HG03025 (cell line): ENCODE measurements around the gene FAM43A.

ENCODE experiments used
- ATAC-seq: cut with Tn5 transposase; IDR thresholded peaks from one replicate; pipeline ENCODE4 v1.9.1; 2021; ENCODE audit warnings: mild to moderate bottlenecking, moderate library complexity; ENCODE audit not compliant: unreplicated experiment, low FRiP score

FAM43A gene

GRCh38 chr3:194705227-194705626, 19.5 kb downstream of the FAM43A start:
- no peak for ATAC-seq

DNA sequence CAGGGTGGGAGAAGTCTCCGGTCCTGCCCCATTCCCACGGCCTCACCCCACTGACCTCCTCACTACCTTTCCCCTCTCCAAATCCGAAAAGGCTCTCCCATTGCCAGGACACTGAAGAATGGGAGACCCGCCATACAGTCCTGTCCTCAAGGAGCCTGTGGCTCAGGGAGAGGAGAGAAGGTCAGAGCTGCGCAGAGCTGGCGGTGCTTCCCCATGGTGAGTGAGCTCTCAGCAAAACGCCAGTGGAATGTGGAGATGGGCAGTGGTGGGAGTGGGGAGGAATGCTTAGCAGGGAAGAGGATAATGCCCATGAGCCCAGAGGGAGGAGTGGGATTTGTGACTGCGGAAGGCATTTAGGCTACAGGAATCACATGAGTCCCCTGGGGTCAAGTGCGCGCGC, 20.1 kb downstream of the FAM43A start:
- ATAC-seq = no peak

GRCh38 chr3:194707147-194707540, 21.5 kb downstream of the FAM43A start:
- no peak for ATAC-seq

GRCh38 chr3:194711286-194711685, 25.6 kb downstream of the FAM43A start:
- no peak for ATAC-seq

GRCh38 chr3:194711913-194712312, 26.2 kb downstream of the FAM43A start:
- ATAC-seq = no peak

- no peak for ATAC-seq
These were observed 27.8 kb downstream of the FAM43A start for GRCh38 chr3:194713299-194714136.

DNA sequence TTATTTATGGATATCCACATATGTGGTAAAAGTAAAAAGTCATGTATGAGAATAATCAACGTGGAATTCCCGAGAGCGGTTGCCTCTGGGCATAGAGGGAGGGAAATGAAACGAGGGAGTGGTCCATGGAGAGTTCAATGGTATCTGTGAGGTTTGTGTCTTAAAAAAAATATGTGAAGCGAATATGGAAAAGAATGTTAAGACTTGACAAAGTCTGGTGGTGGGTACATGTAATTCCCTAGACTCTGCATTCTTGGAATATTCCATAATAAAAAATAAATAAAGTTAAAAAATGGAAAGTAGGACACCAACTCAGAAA, 28.4 kb downstream of the FAM43A start:
- no peak for ATAC-seq

DNA sequence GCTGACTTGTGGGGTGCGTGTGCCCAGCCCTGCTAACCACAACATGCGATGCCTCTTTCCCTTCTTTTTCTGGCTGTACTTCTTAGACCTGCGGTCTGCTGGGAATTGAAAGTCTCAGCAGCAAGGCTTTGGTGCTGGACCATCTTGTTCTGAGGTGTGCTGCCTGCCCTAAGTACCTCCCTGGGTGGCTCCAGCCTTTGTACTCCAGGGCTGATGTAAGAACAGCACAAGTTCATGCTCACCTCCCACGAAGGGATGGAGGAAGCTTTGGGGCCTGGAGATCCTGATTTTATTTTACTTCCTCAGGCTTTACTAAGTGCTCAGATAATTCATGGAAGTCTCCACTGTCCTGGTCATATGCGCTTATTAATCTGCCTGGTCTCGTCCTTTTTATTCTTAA, 28.9 kb downstream of the FAM43A start:
- ATAC-seq = no peak

DNA sequence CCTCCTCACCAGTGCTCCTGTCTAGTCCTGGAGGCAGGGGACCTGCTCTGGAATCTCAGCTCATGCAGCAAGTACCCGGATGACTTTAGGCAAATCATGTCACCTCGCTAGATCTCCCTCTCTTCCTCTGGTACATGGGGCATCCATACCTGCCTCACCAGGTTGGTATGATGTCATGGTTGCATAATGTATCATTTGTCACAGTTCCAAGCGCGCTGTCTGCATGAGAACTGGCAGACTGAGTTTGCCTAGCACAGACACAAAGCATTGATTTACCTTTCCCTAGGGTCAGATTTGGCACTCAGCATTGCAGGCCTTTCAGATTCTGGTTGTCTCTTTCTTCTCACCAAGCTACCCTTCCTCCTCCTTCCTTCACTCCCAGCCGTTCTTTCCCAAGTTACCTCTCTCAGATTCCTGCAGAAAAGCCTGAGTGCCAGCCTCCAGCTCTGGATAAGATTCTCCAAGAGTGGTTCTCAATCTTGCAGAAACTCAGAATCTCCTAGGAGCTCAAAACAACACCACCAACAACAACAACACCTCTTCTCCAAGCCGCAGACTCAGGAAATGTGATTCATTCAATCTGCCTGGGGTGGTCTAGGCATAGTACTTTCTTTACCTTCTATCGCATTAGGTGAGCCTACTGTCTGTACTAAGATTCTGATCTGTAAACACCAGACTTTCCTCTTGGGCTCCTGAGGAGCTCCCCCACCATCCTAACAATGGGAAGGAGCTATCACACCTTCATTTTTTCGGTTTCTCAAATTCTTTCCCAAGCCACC, 29.5 kb downstream of the FAM43A start:
- no peak for ATAC-seq

DNA sequence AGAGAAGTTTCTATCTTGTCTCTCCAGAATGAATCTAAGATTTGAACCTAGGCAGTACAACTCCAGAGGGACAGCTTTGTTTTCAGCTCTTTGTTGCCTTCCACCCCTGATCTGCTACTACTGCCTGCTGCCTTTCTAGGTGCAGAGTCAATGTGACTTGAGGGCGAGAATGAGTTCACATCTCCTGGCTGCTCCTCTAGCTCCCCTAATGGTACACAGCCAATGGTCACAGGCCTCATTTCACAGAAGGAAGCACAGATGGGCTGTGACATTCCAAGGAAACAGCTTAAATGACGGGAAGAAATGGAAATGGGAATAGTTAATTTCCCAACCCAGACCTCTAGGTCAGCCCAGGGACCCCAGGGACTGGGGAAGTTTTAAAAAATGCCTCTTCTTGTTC, 32.4 kb downstream of the FAM43A start:
- no peak for ATAC-seq

- ATAC-seq = no peak
These were observed 34.4 kb downstream of the FAM43A start for GRCh38 chr3:194720048-194720447.

- ATAC-seq = no peak
These were observed 38.3 kb downstream of the FAM43A start for GRCh38 chr3:194723846-194724618.

DNA sequence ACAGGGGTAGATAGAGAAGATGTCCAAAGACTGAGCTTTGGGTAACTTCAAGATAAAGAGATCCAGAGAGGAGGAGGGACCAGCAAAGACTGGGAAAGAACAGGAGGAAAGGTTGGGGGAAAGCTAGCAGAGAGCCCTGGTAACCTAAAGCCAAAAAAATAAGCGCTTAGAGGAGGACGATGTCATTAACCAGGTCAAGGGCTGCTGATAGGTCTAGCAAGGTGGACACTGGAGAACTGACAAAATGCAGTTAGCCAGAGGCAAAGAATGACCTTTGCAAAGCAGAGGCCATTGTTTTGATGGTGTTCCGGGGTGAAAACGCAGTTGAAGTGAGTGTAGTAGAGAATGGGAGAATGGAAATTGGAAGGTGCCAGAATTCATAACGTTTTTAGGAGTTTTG, 39.7 kb downstream of the FAM43A start:
- no peak for ATAC-seq

DNA sequence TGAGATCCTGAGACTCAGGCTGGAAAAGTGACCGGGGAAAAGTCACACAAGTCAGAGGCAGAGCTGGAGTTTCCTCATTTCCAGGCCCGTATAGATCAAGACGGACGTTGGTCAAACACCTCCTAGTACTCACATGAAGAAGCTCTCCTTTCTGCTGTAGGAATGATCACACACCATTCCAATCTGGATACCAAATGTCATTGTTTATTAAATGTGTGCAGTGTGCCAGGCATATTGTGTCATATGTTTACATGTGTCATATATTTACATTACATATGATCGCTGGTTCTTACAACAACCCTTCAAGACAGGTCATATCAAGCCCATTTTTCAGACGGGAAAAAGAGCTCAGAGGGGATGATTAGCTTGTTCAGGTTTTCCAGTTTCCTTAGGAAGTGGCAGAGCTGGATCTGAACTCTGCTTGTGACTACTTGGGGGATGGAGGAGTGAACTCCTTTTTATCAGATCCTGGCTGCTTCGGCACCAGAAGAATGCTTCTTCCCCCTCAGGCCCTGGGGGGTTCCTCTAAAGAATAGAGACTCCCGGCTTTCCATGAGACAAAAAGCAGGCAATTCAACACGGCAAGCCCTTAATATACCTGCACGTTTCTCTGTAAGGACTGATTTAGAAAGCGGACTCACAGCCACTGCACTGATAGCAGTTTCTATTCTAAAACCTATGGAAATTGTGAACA, 41.9 kb downstream of the FAM43A start:
- no peak for ATAC-seq

GRCh38 chr3:194728986-194729385, 43.3 kb downstream of the FAM43A start:
- ATAC-seq = no peak

DNA sequence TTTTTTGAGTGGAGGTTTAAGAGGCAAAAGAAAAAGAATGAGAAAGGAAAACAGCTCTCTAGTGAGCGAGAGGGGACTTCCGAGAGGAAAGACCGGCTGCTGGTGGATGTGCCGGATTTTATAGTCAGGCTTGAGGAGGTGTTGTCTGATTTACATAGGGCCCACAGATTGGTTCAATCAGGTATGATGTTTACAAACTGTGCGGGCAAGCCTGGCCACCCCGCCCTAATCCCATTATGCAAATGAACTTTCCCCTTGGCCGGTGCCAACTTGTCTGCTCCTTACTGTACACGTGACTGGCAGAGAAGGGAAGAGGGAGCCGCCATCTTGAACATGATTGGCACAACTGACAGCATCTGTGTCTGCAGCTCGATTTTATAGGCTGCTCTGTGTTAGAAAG, 44.7 kb downstream of the FAM43A start:
- no peak for ATAC-seq

- ATAC-seq = no peak
These were observed 45.9 kb downstream of the FAM43A start for GRCh38 chr3:194731506-194732073.

GRCh38 chr3:194732617-194733016, 46.9 kb downstream of the FAM43A start:
- ATAC-seq = no peak

- ATAC-seq = no peak
These were observed 50.7 kb downstream of the FAM43A start for GRCh38 chr3:194736277-194736895.
